Measurements from ENCODE around the gene MAD1L1. TPM values are rescaled to one million over a fixed set of nuclear protein-coding genes. Genes with fewer than 3 reads are reported as not detected.

The MAD1L1 gene
- total RNA-seq = 52.3 and 55.0 TPM in 2 replicates

DNA sequence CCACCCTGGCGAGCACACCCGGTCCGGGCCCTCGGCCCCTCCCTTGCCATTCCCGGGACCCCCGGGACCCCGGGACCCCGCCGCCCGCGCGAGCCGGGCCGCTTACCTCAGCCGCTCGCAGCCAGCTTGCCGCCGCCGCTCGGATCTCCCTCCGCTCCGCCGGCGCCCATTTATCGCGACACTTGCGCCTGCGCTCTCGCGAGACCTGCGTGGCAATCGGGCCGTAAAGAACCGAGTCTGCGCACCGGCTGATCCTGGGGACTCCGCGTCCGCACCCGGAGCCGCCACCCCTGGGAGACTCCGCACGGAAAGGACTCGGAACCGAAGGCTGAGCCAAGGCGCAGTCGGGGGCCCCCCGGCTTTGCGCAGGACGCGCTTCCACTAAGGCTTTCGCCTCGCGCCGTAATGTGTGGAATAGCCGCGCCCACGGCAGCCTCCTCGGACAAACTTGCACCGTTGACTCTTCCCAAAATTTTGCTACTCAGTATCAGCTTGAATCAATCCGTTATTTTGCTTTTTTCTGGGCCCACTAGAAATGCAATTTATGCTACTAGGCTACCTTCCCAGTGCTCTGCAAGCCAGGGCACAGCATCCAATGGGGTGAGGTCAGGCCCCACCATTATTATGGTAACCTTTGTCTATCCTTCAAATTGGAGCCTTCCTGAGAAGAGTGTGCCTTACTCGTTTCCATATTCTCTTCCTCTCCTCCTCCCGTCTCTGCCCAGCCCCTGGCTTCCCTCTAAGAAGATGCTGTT lies at the start of gene MAD1L1:
Gene MAD1L1 (minus strand): TSS at position 180 of the 755 bp plus-strand sequence. CDS start 2,812 bp downstream, outside the sequence.
- Mint-ChIP-seq H3K9me3 (no peaks in the 10 kb centered on the region), H3K4me3 (ENCODE audit: low read depth) (peak within 1 kb of the TSS; percentile 95), H3K4me1 (ENCODE audit: low read depth) (peaks cover 20% of the 10 kb centered on the region), H3K27ac (peak within 1 kb of the TSS; percentile 79), H3K36me3 (ENCODE audit: low read depth) (peaks cover 40% of the 10 kb centered on the region), H3K27me3 (ENCODE audit: low read depth) (no peaks in the 10 kb centered on the region)
- intact Hi-C loops (cut with micrococcal nuclease) = loop anchor here (1.0 kb wide), 1 partner anchor 9 kb away; the partner anchor contains the start of genes MRM2 and NUDT1
- peak; percentile 87 for DNase-seq (ENCODE audit: low spot score)

DNA sequence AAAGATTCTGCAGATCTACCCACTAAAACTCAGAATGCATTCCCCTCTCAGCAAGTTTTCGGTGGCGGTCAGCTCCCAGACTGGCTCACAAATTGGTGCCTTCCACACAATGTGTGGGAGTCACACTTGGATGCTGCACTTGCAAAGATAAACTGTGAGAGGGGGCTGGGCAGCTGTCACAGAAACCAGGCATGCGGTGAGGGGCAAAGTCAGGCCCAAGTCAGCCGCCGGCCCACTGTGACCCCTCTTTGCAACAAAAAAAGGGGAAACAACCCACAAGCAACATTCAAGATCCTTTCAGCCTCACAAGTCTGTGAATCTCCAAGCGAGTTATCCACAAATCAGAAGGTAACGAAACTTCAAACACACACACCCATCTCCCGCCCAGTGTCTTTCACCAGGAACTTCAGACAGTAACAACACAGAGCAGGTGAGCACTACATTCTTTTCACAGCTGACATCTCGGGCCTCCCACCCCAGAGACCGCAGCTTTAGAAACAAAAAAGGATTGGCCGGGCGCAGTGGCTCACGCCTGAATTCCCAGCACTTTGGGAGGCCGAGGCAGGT lies 49.5 kb upstream of the MAD1L1 start:
- H3K9me3 Mint-ChIP-seq = no peaks in the 10 kb centered on the region
- no peak overlapping the region for H3K27ac Mint-ChIP-seq
- H3K4me3 Mint-ChIP-seq (ENCODE audit: low read depth) = no peak overlapping the region
- intact Hi-C loops (cut with micrococcal nuclease) = no loop called here
- H3K36me3 Mint-ChIP-seq (ENCODE audit: low read depth) = no peaks in the 10 kb centered on the region
- DNase-seq (ENCODE audit: low spot score) = no peak
- H3K27me3 Mint-ChIP-seq (ENCODE audit: low read depth) = no peaks in the 10 kb centered on the region
- no peaks in the 10 kb centered on the region for H3K4me1 Mint-ChIP-seq (ENCODE audit: low read depth)

DNA sequence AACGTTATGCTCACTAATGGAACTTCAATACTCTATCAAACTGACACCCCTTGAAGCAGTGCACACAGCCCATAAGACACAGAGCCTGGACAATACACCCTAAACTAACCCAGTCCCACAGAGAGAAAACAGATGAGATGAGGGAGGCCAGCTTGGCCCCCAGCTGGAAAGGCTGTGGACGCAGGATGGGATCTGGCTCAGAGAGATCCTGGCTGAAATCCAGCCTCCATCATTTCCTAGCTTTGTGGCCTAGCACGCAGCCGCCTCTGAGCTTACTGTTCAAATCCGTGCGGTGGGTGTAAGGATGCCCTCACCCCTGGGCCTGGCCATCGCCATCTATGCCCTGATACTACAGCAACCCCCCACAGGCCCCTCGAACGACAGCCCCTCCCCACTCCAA lies 48.8 kb upstream of the MAD1L1 start:
- H3K27ac Mint-ChIP-seq = no peak overlapping the region
- no peak overlapping the region for H3K4me3 Mint-ChIP-seq (ENCODE audit: low read depth)
- H3K9me3 Mint-ChIP-seq = no peaks in the 10 kb centered on the region
- DNase-seq (ENCODE audit: low spot score) = no peak
- no peaks in the 10 kb centered on the region for H3K36me3 Mint-ChIP-seq (ENCODE audit: low read depth)
- intact Hi-C loops (cut with micrococcal nuclease) = no loop called here
- H3K27me3 Mint-ChIP-seq (ENCODE audit: low read depth) = no peaks in the 10 kb centered on the region
- H3K4me1 Mint-ChIP-seq (ENCODE audit: low read depth) = no peaks in the 10 kb centered on the region

DNA sequence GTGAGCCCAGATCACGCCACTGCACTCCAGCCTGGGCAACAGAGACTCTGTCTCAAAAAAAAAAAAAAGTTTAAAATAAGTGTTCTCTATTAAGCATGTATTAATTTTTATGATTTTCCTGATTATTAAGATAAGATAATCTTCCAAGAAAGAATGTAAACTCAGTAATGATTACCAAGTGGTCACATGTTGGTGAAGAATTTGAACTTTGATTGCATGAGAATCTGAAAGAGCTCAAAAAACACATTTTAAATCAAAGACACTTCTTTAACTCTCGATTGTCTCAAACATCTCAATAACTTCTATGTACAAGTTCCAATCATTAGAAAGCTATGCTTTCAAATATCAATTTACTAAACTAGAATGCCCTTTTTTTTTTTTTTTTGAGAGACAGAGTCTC lies 47.7 kb upstream of the MAD1L1 start:
- no peak for DNase-seq (ENCODE audit: low spot score)
- Mint-ChIP-seq H3K9me3 (no peaks in the 10 kb centered on the region), H3K4me1 (ENCODE audit: low read depth) (no peaks in the 10 kb centered on the region), H3K27me3 (ENCODE audit: low read depth) (no peaks in the 10 kb centered on the region), H3K27ac (no peak overlapping the region), H3K4me3 (ENCODE audit: low read depth) (no peak overlapping the region), H3K36me3 (ENCODE audit: low read depth) (no peaks in the 10 kb centered on the region)
- intact Hi-C loops (cut with micrococcal nuclease) = no loop called here

DNA sequence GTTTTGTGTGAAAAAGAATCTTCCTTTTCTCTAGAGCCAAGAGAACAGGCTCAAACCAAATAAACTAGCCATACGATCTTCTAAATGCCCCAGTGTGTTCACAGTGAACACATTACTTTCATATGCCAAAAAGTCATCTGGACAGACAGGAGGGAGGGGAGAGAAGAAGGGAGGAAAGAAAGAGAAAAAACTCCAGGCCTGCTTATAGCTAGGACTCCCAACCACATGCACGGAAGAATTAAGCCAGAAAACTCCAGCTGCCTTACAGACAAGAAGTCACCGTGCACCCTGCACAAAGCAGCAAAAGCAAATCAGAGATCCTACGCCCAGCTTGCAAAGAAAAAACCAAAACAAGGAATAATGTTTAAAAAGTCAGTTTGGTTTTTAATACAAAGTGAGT lies 47.2 kb upstream of the MAD1L1 start:
- Mint-ChIP-seq H3K27ac (no peak overlapping the region), H3K9me3 (no peaks in the 10 kb centered on the region), H3K4me3 (ENCODE audit: low read depth) (no peak overlapping the region), H3K36me3 (ENCODE audit: low read depth) (no peaks in the 10 kb centered on the region), H3K27me3 (ENCODE audit: low read depth) (no peaks in the 10 kb centered on the region), H3K4me1 (ENCODE audit: low read depth) (no peaks in the 10 kb centered on the region)
- intact Hi-C loops (cut with micrococcal nuclease) = no loop called here
- no peak for DNase-seq (ENCODE audit: low spot score)

DNA sequence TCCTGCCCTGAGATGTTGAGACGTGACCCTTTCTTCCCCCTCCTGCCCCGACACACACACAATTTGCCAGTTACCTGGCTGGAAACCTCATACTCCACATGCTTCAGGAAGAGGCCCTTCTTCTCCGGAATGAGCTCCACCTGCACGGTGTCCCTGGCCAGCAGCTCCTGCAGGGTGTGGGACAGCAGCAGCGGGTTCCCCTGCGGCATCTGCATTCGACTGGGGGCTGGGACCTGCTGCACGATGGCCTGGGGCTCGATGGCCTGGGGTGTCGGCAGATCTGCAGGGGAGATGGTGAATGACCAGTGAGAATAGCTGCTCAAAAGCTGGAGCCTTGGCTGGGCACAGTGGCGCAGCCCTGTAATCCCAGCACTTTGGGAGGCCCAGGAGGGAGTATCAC lies 45.3 kb upstream of the MAD1L1 start:
- no peaks in the 10 kb centered on the region for H3K9me3 Mint-ChIP-seq
- DNase-seq (ENCODE audit: low spot score) = no peak
- no peaks in the 10 kb centered on the region for H3K36me3 Mint-ChIP-seq (ENCODE audit: low read depth)
- no peak overlapping the region for H3K27ac Mint-ChIP-seq
- intact Hi-C loops (cut with micrococcal nuclease) = no loop called here
- H3K4me1 Mint-ChIP-seq (ENCODE audit: low read depth) = no peaks in the 10 kb centered on the region
- H3K4me3 Mint-ChIP-seq (ENCODE audit: low read depth) = no peak overlapping the region
- no peaks in the 10 kb centered on the region for H3K27me3 Mint-ChIP-seq (ENCODE audit: low read depth)

DNA sequence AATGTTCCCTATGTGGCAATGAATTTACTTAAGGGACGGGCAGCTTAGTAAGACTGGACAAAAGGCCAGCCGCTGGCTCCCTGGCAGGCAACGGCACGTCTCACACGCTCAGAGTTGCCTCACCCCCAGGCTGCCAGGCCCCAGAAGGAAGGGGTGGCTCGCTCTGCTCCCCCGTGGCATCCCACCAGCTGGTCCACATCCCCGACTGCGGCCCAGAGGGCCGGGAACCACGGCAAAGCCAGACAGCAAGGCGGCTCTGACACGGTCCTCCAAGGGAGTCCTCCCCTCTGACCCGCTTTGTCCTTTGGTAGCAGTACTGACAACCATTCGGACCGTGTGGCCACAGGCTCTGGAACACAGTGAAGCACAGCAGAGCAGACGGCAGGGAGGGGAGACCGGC lies 43.4 kb upstream of the MAD1L1 start:
- intact Hi-C loops (cut with micrococcal nuclease) = no loop called here
- H3K36me3 Mint-ChIP-seq (ENCODE audit: low read depth) = no peaks in the 10 kb centered on the region
- no peak overlapping the region for H3K4me3 Mint-ChIP-seq (ENCODE audit: low read depth)
- H3K27me3 Mint-ChIP-seq (ENCODE audit: low read depth) = no peaks in the 10 kb centered on the region
- no peak for DNase-seq (ENCODE audit: low spot score)
- no peak overlapping the region for H3K27ac Mint-ChIP-seq
- H3K9me3 Mint-ChIP-seq = no peaks in the 10 kb centered on the region
- no peaks in the 10 kb centered on the region for H3K4me1 Mint-ChIP-seq (ENCODE audit: low read depth)

DNA sequence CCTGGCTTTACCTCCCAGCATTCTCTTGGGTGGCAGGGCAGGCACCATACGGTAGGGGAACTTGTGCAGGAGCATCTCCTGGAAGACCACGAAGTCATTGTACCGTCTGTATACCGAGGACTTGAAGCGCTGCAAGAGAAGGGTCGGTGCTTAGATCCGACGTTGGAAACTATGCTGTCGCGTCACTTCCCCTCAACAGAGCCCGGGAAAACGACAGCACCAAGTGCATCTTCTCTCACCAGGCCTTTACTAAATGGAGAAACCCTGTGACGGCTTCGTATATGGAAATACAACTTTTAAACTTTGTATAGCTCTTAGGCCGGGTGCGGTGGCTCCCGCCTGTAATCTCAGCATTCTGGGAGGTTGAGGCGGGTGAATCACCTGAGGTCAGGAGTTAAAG lies 42.4 kb upstream of the MAD1L1 start:
- no peak overlapping the region for H3K4me3 Mint-ChIP-seq (ENCODE audit: low read depth)
- no peak overlapping the region for H3K27ac Mint-ChIP-seq
- no peaks in the 10 kb centered on the region for H3K27me3 Mint-ChIP-seq (ENCODE audit: low read depth)
- no peaks in the 10 kb centered on the region for H3K9me3 Mint-ChIP-seq
- no peak for DNase-seq (ENCODE audit: low spot score)
- no peaks in the 10 kb centered on the region for H3K4me1 Mint-ChIP-seq (ENCODE audit: low read depth)
- H3K36me3 Mint-ChIP-seq (ENCODE audit: low read depth) = no peaks in the 10 kb centered on the region
- intact Hi-C loops (cut with micrococcal nuclease) = no loop called here

DNA sequence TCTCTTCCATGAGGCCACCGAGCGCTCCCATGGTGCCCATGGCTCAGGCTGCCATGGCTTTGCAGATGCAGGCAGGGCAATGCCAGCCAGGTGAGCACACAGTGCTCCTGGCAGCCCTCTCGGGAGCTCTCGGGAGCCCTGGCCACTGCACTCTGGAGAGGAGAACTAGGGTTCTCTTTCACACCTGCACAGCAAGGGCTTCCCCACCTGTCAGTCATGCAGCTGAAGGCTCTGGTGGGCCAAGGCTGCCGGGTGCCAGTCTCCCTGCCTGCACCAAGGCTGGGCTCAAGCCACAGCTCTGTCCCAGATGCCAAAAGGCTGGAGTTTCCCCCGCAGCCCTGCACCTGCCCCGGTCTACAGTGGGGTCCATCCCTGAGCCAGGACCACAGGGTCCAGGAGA lies 41.9 kb upstream of the MAD1L1 start:
- intact Hi-C loops (cut with micrococcal nuclease) = no loop called here
- Mint-ChIP-seq H3K4me1 (ENCODE audit: low read depth) (no peaks in the 10 kb centered on the region), H3K36me3 (ENCODE audit: low read depth) (no peaks in the 10 kb centered on the region), H3K27me3 (ENCODE audit: low read depth) (no peaks in the 10 kb centered on the region), H3K4me3 (ENCODE audit: low read depth) (no peak overlapping the region), H3K27ac (no peak overlapping the region), H3K9me3 (no peaks in the 10 kb centered on the region)
- DNase-seq (ENCODE audit: low spot score) = no peak

DNA sequence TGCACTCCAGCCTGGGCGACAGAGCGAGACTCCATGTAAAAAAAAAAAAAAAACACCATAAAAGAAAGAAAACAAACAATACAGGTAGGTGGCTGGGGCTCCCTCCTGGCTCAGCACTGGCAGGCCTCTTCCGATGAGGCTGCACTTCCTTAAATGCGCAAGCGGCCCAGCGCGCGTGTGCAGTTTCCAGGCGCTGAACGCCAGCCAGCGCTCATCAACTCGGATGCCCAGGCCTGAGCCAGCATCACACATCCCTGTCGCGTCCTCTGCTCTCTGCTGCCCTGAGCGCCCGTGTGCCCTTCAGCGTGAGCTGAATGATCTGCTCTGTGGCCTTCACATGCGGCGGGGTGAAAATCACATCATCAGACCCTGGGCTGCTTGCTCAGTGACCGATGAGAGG lies 41.1 kb upstream of the MAD1L1 start:
- H3K36me3 Mint-ChIP-seq (ENCODE audit: low read depth) = peaks cover 3% of the 10 kb centered on the region
- no peak overlapping the region for H3K27ac Mint-ChIP-seq
- intact Hi-C loops (cut with micrococcal nuclease) = no loop called here
- no peak for DNase-seq (ENCODE audit: low spot score)
- no peaks in the 10 kb centered on the region for H3K27me3 Mint-ChIP-seq (ENCODE audit: low read depth)
- H3K4me3 Mint-ChIP-seq (ENCODE audit: low read depth) = no peak overlapping the region
- no peaks in the 10 kb centered on the region for H3K9me3 Mint-ChIP-seq
- H3K4me1 Mint-ChIP-seq (ENCODE audit: low read depth) = no peaks in the 10 kb centered on the region

DNA sequence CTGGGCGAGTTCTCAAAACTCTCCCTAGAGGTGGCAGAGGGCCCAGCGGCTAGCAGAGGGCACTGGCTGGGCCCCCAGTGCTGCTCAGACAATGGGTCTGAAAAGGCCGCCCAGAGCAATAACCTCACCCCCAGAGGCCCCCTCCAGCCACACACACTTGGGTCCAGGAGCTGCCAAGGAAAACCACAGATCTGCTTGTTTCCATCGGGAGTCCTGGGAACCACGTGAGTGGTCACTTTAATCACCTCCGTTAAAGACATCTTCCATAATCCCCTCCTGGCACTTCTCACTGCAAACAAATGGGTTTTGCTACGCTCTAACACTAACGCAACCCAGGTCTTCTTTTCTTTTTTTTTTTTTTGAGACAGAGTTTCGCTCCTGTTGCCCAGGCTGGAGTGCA lies 39.3 kb upstream of the MAD1L1 start:
- no peak overlapping the region for H3K27ac Mint-ChIP-seq
- DNase-seq (ENCODE audit: low spot score) = no peak
- no peaks in the 10 kb centered on the region for H3K4me1 Mint-ChIP-seq (ENCODE audit: low read depth)
- no peak overlapping the region for H3K4me3 Mint-ChIP-seq (ENCODE audit: low read depth)
- intact Hi-C loops (cut with micrococcal nuclease) = no loop called here
- H3K9me3 Mint-ChIP-seq = no peaks in the 10 kb centered on the region
- H3K36me3 Mint-ChIP-seq (ENCODE audit: low read depth) = peaks cover 3% of the 10 kb centered on the region
- H3K27me3 Mint-ChIP-seq (ENCODE audit: low read depth) = no peaks in the 10 kb centered on the region

DNA sequence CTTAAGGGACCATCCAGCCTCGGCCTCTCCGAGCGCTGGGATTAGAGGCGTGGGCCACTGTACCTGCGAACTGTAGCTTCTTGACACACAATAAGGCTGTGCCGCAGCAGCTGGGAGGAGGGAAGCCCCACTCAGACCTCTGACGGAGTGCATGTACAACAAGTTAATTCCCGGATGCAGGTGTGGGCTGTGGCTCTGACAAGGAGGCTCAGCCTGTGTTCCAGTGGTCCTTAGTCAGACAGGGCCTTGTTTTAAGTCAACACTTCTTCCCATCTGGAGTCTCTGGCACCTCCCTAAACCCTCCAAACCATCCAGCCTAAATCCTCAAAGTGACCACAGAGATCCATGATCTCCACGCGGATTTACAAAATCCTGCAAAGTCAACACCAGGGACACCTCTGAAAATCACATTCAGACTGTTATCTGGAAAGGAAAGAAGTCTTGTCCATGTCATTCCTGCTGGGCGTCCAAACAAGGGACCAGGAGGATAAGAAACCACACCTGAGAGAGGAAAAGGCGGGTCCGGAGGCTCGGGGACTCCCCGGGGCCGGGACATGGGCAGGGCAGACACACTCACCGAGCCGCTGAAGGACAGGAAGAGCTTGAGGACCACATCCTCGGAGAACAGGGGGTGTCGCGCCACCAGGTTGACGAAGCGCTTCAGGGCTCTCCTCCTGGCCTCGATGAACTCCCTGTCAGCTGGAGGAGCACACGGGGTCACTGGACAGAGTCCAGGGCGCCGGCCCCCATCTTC lies 38.7 kb upstream of the MAD1L1 start:
- Mint-ChIP-seq H3K36me3 (ENCODE audit: low read depth) (peaks cover 3% of the 10 kb centered on the region), H3K9me3 (no peaks in the 10 kb centered on the region), H3K27ac (no peak overlapping the region), H3K4me1 (ENCODE audit: low read depth) (no peaks in the 10 kb centered on the region), H3K27me3 (ENCODE audit: low read depth) (no peaks in the 10 kb centered on the region), H3K4me3 (ENCODE audit: low read depth) (no peak overlapping the region)
- DNase-seq (ENCODE audit: low spot score) = no peak
- intact Hi-C loops (cut with micrococcal nuclease) = no loop called here

DNA sequence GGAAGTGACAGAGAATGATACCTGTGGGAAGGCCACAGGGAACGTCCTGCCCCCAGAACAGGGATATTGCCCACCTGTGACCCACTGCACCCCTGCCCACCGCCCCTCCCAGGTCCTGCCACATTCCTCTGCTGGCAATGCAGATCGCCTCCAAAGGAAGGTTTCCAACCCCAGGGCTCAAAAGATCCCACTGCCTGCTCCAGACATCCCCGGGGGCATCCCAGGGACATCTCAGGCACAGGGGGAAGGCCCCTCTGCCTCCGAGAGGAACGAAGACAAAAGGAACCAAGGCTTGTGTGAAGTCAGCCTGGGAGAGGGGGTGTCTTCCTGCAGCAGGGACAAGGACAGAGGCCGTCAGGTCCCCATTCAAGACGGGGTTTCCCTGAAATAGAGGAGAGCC lies 37.8 kb upstream of the MAD1L1 start:
- Mint-ChIP-seq H3K9me3 (no peaks in the 10 kb centered on the region), H3K36me3 (ENCODE audit: low read depth) (peaks cover 3% of the 10 kb centered on the region), H3K4me1 (ENCODE audit: low read depth) (no peaks in the 10 kb centered on the region), H3K27me3 (ENCODE audit: low read depth) (no peaks in the 10 kb centered on the region), H3K4me3 (ENCODE audit: low read depth) (no peak overlapping the region), H3K27ac (no peak overlapping the region)
- no peak for DNase-seq (ENCODE audit: low spot score)
- intact Hi-C loops (cut with micrococcal nuclease) = no loop called here

Measured in activated T-helper 2 cell treated with anti-CD3 and anti-CD28 coated beads, Interferon-gamma antibody, Interleukin-2, Interleukin-4, amounts not matched to agents 10 μg/mL and 5 μg/mL and 100 μg/mL, durations not matched to agents 14 hours and 24 hours and 36 hours (primary cell).